ENCODE data around the gene AKR1D1.
"Not testable (repeated sequence)": the region's sequence is repeated elsewhere in the genome, so short reads cannot be mapped to it uniquely, and the experiment has no call there.

The AKR1D1 gene

DNA sequence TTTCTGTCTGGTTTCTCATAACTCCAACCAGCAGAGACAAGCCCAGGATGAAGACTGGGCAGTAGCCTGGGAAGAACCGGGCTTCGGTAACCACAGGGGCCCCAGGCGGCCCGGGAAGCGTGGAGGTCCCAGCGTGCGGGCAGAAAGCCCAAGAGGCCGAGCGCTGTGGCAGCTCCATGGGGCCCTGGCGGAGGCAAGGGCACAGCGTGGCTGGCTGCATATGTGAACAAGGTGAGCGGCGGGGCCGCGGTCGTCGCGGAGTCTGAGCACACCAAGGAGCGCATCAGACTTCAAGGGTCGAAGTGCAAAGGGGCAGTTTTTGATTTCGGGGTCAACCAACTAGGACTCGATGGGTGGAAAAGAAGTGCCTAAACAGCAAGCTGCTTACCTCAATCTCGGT, 45.9 kb downstream of the AKR1D1 start:
- no peak for DNase-seq (ENCODE audit: low spot score)

GRCh38 chr7:138125119-138125518, 48.9 kb downstream of the AKR1D1 start:
- no peak for DNase-seq (ENCODE audit: low spot score)

DNA sequence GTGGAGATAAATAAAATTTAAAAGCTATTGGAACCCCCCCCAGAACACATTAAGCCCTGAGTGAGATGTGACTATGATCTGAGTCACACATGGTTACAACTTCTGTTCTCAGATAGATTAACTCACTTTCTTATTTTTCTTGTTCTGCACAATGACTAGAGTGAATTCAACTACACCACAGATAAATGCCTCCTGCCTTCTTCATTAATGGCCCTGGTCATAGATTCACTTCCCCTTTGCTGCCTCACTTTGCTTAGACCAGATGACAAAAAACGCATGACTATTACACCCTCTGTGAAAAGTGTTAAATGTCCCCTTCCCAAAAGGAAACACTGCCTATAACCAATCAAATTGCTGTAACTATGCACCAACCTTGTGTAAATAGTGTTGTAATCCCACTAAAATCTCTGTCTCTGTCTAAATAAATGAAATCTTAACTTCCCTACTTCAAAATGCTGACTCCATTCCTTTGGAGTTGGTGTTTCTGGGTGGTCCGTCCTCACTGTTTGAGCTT, 49.4 kb downstream of the AKR1D1 start:
- no peak for DNase-seq (ENCODE audit: low spot score)

GRCh38 chr7:138126928-138127327, 50.7 kb downstream of the AKR1D1 start:
- DNase-seq (ENCODE audit: low spot score): no peak

DNA sequence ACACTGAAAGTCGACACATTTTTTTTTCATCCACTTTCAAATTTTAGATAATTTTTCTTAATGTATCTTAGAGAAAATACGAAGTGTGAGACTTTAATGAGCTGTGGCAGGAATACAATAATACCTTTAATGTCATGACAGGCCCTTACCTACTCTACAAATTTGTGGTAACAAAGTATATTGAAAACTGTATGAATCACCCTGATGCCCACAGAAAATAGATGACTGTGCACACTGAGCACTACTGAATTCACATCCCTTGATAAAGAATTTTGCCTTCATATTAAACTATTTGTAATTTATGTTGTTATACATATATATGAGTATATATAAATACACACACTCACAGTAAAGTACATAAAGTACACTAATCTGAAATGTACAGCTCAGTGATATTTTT, 51.7 kb downstream of the AKR1D1 start:
- DNase-seq (ENCODE audit: low spot score): no peak

DNA sequence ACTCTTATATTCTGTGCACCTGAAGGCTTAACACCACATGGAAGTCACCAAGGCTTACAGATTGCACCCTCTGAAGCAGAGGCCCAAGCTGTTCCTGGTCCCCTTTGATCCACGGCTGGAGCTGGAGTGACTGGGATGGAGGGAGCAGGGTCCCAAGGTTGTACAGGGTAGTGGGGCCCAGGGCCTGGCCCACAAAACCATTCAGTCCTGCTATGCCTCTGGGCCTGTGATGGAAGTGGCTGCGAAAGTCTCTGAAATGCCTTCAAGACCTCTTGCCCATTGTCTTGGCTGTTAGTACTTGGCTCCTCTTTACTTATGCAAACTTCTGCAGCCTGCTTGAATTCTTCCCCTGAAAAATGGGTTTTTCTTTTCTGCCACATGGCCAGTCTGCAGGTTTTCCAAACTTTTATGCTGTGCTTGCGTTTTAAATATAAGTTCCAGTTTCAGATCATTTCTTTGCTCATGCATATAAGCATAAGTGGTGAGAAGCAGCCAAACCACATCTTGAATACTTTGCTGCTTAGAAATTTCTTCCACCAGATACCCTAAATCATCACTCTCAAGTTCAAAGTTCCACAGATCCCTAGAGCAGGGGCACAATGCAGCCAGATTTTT, 53.4 kb downstream of the AKR1D1 start:
- no peak for DNase-seq (ENCODE audit: low spot score)

- DNase-seq (ENCODE audit: low spot score): no peak
Measured at GRCh38 chr7:138137423-138138171, 61.3 kb downstream of the AKR1D1 start.

DNA sequence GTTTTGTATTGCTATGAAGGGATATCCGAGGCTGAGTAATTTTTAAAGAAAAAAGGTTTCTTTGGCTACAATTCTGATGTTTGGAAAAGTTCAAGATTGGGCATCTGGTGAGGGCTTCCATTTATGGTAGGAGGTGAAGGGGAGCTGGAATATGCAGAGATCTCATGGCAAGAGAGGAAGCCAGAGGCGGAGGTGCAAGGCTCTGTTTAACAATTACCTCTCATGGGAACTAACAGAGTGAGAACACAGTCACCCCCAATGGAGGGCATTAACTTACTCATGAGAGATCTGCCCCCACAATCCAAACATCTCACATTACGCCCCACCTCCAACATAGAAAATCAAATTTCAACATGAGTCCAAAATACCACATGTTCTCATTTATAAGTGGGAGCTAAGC, 62.0 kb downstream of the AKR1D1 start:
- no peak for DNase-seq (ENCODE audit: low spot score)

DNA sequence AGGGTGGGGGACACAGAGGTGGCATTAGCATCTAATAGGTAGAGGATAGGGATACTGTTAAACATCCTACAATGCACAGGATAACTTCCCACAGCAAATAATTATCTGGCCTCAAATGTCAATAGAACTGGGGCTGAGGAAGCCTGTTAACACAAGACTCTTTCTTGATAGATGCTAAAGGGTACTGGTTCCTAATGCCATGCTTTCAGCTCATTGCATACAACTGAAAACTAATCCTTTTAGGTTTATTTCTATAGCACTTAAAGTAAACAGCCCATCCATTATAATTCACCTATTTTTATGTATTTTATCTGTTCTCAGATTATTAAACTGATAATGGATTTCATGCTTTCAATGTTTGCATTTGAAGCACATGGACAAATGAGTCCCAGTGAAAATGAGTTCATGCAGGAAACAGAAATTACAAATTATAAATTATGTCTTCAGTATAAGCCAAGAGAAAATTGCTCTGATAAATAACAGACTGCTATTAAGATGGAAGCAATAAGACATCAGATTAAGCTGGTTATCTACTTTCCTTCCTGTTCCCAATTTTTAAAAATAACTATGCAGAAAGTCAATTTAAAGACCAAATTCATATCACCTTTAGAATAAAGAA, 66.4 kb downstream of the AKR1D1 start:
- DNase-seq (ENCODE audit: low spot score): no peak

- no peak for DNase-seq (ENCODE audit: low spot score)
Measured at GRCh38 chr7:138144958-138145357, 68.7 kb downstream of the AKR1D1 start.

DNA sequence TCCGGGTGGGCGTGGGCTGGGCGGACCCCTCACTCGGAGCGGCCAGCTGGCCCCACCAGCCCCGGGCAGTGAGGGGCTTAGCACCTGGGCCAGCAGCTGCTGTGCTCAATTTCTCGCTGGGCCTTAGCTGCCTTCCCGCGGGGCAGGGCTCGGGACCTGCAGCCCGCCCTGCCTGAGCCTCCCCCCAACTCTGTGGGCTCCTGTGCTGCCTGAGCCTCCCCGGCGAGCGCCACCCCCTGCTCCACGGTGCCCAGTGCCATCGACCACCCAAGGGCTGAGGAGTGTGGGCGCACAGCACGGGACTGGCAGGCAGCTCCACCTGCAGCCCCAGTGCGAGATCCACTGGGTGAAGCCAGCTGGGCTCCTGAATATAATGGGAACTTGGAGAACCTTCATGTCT, 70.0 kb downstream of the AKR1D1 start:
- not testable (repeated sequence) for DNase-seq (ENCODE audit: low spot score)

DNA sequence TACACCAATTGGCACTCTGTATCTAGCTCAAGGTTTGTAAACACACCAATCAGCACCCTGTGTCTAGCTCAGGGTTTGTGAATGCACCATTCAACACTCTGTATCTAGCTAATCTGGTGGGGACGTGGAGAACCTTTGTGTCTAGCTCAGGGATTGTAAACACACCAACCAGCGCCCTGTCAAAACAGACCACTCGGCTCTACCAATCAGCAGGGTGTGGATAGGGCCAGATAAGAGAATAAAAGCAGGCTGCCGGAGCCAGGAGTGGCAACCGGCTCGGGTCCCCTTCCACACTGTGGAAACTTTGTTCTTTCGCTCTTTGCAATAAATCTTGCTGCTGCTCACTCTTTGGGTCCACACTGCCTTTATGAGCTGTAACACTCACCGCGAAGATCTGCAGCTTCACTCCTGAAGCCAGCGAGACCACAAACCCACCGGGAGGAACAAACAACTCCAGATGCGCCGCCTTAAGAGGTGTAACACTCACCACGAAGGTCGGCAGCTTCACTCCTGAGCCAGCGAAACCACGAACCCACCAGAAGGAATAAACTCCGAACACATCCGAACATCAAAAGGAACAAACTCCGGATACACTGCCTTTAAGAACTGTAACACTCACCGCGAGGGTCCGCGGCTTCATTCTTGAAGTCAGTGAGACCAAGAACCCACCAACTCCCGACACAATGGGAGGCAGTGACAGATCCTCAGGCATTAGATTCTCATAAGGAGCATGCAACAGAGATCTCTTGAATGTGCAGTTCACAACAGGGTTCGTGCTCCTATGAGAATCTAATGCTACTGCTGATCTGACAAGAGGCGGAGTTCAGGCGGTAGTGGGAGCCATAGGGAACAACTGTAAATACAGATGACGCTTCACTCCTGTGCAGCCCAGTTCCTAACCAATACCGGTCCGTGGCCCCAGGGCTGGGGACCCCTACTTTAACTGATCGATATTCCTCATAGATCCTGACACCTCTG, 70.8 kb downstream of the AKR1D1 start:
- not testable (repeated sequence) for DNase-seq (ENCODE audit: low spot score)

DNA sequence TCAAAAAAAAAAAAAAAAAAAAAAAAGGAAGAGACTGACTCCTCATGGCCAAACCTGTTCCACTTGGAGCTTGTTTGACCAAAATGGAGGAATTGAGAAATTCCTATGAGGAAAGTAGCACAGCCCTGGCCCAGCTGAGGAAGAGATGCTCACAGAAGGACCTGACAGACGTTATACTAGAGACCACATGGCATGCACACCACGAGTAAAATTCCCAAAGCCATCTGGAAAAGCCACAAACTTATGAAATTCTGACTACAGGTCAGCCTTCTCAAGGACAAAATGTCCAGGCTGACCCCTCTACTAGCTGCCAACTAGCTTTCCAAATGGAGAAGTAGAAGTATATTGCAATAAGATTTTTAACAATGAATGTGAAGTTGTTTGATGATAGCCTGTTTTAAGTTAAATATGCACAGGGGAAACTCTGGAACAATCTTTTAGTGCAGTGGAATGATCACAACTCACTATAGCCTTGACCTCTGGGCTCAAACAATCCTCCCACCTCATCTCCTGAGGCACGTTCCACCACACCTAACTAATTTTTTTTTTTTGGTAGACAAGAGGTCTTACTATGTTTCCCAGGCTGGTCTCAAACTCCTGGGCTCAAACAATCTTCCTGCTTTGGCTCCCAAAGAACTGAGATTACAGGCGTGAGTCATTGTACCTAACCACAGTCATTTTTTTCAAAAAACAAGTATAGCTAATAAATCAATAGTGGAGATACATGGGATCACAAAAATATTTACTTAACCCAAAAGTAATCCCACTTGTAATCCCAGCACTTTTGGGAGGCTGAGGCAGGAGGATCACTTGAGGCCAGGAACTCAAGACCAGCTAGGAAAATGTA, 75.7 kb downstream of the AKR1D1 start:
- DNase-seq (ENCODE audit: low spot score): no peak

GRCh38 chr7:138154661-138155060, 78.4 kb downstream of the AKR1D1 start:
- DNase-seq (ENCODE audit: low spot score): no peak

DNA sequence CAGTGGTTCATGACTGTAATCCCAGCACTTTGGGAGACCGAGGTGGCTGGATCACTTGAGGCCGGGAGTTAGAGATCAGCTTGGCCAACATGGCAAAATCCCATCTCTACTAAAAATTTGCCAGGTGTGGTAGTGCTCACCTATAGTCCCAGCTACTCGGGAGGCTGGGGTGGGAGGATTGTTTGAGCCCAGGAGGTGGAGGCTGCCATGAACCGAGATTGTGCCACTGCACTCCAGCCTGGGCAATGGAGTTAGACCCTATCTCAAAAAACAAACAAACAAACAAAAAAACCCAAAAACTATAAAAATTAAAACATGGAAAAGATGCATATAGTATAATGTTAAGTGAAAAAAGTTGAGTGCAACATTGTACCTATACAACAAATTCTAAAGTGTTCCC, 81.4 kb downstream of the AKR1D1 start:
- no peak for DNase-seq (ENCODE audit: low spot score)

GRCh38 chr7:138158739-138159528, 82.7 kb downstream of the AKR1D1 start:
- no peak for DNase-seq (ENCODE audit: low spot score)

DNA sequence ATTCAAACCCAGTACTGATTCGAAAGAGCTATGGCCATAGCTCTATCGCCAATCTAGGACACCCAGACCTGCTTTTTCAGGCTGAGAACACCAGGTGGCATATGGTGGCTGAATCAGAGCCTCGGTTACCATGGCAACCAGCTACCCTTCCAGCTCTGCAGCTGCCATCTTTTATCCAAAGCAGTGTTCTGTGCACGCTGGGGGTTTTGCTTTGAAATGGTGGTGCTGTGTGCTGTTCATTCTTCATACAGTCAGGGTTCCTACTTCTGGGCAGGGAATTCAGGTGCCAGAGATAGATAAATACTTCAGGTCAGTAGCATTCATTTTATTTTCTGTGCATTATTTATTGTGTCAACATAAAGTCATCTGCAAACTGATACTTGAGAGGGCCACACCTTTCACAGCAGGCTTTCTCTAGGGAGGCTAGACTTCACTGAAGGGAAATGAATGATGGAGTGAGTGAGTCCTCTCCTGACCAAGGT, 85.4 kb downstream of the AKR1D1 start:
- DNase-seq (ENCODE audit: low spot score): peak; percentile 90

DNA sequence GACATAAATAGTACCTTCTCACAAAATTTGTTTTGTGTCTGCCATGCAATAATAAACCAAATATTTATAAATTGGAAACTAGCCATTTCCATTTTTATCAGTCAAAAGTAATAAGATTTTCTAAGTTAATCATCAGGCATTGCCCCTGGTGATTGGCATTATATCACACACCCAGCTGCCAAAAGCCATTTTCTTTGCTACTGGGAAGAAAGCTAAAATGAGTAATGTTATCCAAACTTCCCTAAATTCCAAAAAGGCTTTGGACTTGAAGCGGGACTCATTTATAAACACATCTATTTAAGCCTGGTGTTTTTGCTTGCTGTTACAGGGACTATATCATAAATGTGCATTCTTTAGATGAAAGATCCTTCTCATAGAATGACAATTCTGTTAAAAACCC, 86.0 kb downstream of the AKR1D1 start:
- DNase-seq (ENCODE audit: low spot score): no peak

- DNase-seq (ENCODE audit: low spot score): no peak
Measured at GRCh38 chr7:138163800-138164199, 87.5 kb downstream of the AKR1D1 start.

- no peak for DNase-seq (ENCODE audit: low spot score)
Measured at GRCh38 chr7:138164804-138165203, 88.5 kb downstream of the AKR1D1 start.

Data from cerebellar cortex (tissue), 1 donor.